ENCODE data around the gene TNIK.

DNA sequence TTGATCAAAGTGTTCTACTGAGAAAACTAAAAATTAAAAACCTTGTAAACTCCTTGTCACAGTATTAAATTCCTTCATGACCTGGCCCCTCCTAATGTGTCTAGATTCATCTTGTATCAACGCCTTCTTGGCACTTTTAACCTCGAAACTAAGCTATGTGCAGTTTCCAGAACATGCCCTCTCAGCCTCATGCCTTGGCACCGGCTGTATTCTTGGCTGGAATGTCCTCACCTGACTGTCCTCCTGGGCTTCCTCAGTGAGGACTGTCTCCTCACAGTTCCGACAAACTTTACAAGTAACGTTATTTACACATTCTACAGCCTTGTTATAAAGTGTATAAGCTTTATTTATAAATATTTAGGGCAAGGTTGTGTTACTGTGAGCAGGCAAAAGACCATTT, 237.2 kb downstream of the TNIK start:
- TF ChIP-seq, protein P1, sequence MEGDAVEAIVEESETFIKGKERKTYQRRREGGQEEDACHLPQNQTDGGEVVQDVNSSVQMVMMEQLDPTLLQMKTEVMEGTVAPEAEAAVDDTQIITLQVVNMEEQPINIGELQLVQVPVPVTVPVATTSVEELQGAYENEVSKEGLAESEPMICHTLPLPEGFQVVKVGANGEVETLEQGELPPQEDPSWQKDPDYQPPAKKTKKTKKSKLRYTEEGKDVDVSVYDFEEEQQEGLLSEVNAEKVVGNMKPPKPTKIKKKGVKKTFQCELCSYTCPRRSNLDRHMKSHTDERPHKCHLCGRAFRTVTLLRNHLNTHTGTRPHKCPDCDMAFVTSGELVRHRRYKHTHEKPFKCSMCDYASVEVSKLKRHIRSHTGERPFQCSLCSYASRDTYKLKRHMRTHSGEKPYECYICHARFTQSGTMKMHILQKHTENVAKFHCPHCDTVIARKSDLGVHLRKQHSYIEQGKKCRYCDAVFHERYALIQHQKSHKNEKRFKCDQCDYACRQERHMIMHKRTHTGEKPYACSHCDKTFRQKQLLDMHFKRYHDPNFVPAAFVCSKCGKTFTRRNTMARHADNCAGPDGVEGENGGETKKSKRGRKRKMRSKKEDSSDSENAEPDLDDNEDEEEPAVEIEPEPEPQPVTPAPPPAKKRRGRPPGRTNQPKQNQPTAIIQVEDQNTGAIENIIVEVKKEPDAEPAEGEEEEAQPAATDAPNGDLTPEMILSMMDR (conservative IDR thresholded peaks at IDR 0.05; ENCODE audit: low read depth in 2 of 2): no peak
- TF ChIP-seq, protein P2, sequence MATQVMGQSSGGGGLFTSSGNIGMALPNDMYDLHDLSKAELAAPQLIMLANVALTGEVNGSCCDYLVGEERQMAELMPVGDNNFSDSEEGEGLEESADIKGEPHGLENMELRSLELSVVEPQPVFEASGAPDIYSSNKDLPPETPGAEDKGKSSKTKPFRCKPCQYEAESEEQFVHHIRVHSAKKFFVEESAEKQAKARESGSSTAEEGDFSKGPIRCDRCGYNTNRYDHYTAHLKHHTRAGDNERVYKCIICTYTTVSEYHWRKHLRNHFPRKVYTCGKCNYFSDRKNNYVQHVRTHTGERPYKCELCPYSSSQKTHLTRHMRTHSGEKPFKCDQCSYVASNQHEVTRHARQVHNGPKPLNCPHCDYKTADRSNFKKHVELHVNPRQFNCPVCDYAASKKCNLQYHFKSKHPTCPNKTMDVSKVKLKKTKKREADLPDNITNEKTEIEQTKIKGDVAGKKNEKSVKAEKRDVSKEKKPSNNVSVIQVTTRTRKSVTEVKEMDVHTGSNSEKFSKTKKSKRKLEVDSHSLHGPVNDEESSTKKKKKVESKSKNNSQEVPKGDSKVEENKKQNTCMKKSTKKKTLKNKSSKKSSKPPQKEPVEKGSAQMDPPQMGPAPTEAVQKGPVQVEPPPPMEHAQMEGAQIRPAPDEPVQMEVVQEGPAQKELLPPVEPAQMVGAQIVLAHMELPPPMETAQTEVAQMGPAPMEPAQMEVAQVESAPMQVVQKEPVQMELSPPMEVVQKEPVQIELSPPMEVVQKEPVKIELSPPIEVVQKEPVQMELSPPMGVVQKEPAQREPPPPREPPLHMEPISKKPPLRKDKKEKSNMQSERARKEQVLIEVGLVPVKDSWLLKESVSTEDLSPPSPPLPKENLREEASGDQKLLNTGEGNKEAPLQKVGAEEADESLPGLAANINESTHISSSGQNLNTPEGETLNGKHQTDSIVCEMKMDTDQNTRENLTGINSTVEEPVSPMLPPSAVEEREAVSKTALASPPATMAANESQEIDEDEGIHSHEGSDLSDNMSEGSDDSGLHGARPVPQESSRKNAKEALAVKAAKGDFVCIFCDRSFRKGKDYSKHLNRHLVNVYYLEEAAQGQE (IDR thresholded peaks at IDR 0.05; ENCODE audit: unreplicated experiment): no peak
- TF ChIP-seq, protein P3, sequence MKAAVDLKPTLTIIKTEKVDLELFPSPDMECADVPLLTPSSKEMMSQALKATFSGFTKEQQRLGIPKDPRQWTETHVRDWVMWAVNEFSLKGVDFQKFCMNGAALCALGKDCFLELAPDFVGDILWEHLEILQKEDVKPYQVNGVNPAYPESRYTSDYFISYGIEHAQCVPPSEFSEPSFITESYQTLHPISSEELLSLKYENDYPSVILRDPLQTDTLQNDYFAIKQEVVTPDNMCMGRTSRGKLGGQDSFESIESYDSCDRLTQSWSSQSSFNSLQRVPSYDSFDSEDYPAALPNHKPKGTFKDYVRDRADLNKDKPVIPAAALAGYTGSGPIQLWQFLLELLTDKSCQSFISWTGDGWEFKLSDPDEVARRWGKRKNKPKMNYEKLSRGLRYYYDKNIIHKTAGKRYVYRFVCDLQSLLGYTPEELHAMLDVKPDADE (IDR thresholded peaks at IDR 0.05): no peak
